GM12878 (cell line): ENCODE data around the gene CKS2. TPM values are rescaled to one million over a fixed set of nuclear protein-coding genes. Genes with fewer than 3 reads are reported as not detected.
A peak's percentile ranks its signal among the peaks of the same experiment; 100 is the strongest.

ENCODE experiments used
- ESRRA ChIP-seq: IDR thresholded peaks from 2 replicates; pipeline ENCODE4 v1.6.1; 2012; ENCODE audit warnings: mild to moderate bottlenecking, low read length, improper control_type of control experiment
- JUNB ChIP-seq: IDR thresholded peaks from 2 replicates; pipeline ENCODE4 v1.6.1; 2016; ENCODE audit warnings: antibody characterized with exemption, mild to moderate bottlenecking
- KAT2A ChIP-seq: conservative IDR thresholded peaks from 2 replicates; pipeline ENCODE4 v1.6.1; 2011; ENCODE audit warnings: low read depth, low read length; ENCODE audit not compliant: control insufficient read depth
- LARP7 ChIP-seq: fragments of 450-650 bp; IDR thresholded peaks from 2 replicates; pipeline ENCODE4 v1.6.1; 2017; ENCODE audit warnings: mild to moderate bottlenecking
- MYC ChIP-seq: IDR thresholded peaks from 2 replicates; pipeline ENCODE4 v1.6.1; 2011; ENCODE audit warnings: mild to moderate bottlenecking, low read length, moderate library complexity, inconsistent platforms; ENCODE audit not compliant: insufficient read depth, insufficient replicate concordance, insufficient read length, severe bottlenecking
- POLR2AphosphoS5 ChIP-seq: IDR thresholded peaks from 2 replicates; pipeline ENCODE4 v1.6.1; 2011; ENCODE audit warnings: mild to moderate bottlenecking, low read length, inconsistent platforms
- SIX5 ChIP-seq: IDR thresholded peaks from 2 replicates; pipeline ENCODE4 v1.6.1; 2011; ENCODE audit warnings: mild to moderate bottlenecking, low read depth, low read length, moderate library complexity; ENCODE audit not compliant: severe bottlenecking
- SMAD5 ChIP-seq: IDR thresholded peaks from 2 replicates; pipeline ENCODE4 v1.6.1; 2016; ENCODE audit warnings: antibody characterized with exemption, low read depth
- SPI1 ChIP-seq: IDR thresholded peaks from 2 replicates; pipeline ENCODE4 v1.6.1; 2011; ENCODE audit warnings: low read depth, mild to moderate bottlenecking, low read length, moderate library complexity, borderline replicate concordance; ENCODE audit not compliant: insufficient read depth
- SUPT20H ChIP-seq: IDR thresholded peaks from 2 replicates; pipeline ENCODE4 v1.6.1; 2011; ENCODE audit warnings: low read depth, mild to moderate bottlenecking, low read length, moderate library complexity, borderline replicate concordance; ENCODE audit not compliant: control insufficient read depth
- TAF1 ChIP-seq: IDR thresholded peaks from 2 replicates; pipeline ENCODE4 v1.6.1; 2011; ENCODE audit warnings: mild to moderate bottlenecking, low read depth, low read length, borderline replicate concordance
- TARDBP ChIP-seq: IDR thresholded peaks from 2 replicates; pipeline ENCODE4 v1.6.1; 2016; ENCODE audit warnings: borderline replicate concordance
- TBL1XR1 ChIP-seq: IDR thresholded peaks from 2 replicates; pipeline ENCODE4 v1.6.1; 2012; ENCODE audit warnings: low read depth, low read length, improper control_type of control experiment
- ZNF24 ChIP-seq: fragments of 450-650 bp; IDR thresholded peaks from 2 replicates; pipeline ENCODE4 v1.6.1; 2017; ENCODE audit warnings: antibody characterized with exemption, mild to moderate bottlenecking
- polyA plus RNA-seq, 11 experiments: library from polyadenylated mRNA; depleted of rRNA in 4 of 11; unstranded in 6 of 11; stranded (reverse) in 5 of 11; fragments of >200 nt; fragmentation: Nextera tagmentation in 4 of 11; fragmentation: Illumina TruSeq in 1 of 11; extraction: Ambion mirVana in 4 of 11; extraction: Trizol in 1 of 11; gene quantifications; 1 replicate in 1 of 11; 2 replicates in 10 of 11; pipeline versions ENCODE4 v1.2.1 to v1.2.3, GENCODE V29; 2011 to 2016; ENCODE audit warnings: inconsistent platforms in 2 of 11, missing spikeins in 2 of 11, low read depth in 1 of 11
- total RNA-seq, 4 experiments: library from RNA; depleted of rRNA in 3 of 4; stranded (reverse); fragments of >200 nt in 3 of 4; fragmentation: Illumina TruSeq in 1 of 4; extraction: Trizol in 1 of 4; gene quantifications; 2 replicates each; pipeline versions ENCODE4 v1.2.1 to v1.2.3, GENCODE V29; 2013 to 2021
- TF ChIP-seq, protein P1 (sequence below): fragments of 450-650 bp; IDR thresholded peaks from 2 replicates; pipeline ENCODE4 v1.6.1; 2017; ENCODE audit warnings: mild to moderate bottlenecking
- TF ChIP-seq, protein P2 (sequence below): fragments of 150-350 bp; IDR thresholded peaks from 2 replicates; pipeline ENCODE4 v1.6.1; 2014; ENCODE audit warnings: mild to moderate bottlenecking, low read depth, low read length
- TF ChIP-seq, protein P3 (sequence below): fragments of 450-650 bp; IDR thresholded peaks from 2 replicates; pipeline ENCODE4 v1.6.1; 2017; ENCODE audit warnings: mild to moderate bottlenecking, moderate library complexity
- TF ChIP-seq, protein P4 (sequence below): fragments of 450-650 bp; IDR thresholded peaks from 2 replicates; pipeline ENCODE4 v1.6.1; 2018; ENCODE audit warnings: borderline replicate concordance, mild to moderate bottlenecking; ENCODE audit not compliant: partially characterized antibody

The CKS2 gene
- total and polyA plus RNA-seq, 10 of the 15 experiments (the other 5 are each of a cell fraction or from before 2014, with no cell fraction given) = 172 to 1,251 (median 503) TPM

DNA sequence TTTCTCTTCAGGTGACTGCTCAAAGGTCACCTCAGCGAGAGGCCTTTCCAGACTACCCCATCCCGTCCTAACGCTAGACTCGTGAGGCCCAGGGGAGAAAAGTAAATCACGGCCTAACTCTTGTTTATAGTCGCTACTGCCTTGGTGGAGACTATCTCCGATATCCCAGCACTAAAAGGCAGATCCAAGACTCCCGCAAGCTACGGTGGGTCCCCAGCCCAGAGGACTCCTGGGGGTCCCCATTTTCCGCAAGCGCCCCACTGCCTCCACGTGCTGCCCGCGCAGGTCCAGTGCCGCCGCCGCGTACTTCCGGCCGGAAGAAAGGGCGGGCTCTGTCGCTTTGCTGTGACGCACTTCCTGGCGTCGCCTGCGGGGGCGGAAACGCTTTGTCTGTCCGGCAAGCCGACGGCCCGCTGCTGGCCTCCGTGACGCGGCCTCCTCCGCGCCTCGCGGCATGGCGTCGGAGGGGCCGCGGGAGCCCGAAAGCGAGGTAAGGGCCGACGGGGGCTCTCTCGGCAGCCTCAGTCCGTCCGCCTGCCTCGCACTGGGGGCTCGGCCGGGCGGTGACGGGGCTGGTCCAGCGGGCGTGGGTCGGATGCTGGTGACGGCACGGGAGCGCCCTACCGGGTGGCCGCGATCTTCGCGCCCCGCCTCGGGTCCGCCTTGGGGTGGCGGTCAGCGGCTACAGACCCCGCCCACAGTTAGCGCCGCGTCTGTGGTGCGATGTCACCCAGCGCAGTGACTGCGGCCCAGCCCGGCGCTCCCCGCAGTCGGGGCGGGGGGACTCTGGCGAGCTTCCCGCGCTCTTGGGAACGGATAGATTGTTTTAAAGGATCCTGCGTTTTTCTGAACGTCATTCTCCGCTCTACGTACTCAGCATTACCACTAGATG, 7.4 kb downstream of the CKS2 start, which contains the start of gene SECISBP2 (continued):
- TF ChIP-seq, protein P1, sequence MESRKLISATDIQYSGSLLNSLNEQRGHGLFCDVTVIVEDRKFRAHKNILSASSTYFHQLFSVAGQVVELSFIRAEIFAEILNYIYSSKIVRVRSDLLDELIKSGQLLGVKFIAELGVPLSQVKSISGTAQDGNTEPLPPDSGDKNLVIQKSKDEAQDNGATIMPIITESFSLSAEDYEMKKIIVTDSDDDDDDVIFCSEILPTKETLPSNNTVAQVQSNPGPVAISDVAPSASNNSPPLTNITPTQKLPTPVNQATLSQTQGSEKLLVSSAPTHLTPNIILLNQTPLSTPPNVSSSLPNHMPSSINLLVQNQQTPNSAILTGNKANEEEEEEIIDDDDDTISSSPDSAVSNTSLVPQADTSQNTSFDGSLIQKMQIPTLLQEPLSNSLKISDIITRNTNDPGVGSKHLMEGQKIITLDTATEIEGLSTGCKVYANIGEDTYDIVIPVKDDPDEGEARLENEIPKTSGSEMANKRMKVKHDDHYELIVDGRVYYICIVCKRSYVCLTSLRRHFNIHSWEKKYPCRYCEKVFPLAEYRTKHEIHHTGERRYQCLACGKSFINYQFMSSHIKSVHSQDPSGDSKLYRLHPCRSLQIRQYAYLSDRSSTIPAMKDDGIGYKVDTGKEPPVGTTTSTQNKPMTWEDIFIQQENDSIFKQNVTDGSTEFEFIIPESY = peak; percentile 31; the same call in 1 of the 2 replicates
- TF ChIP-seq SMAD5 (peak; percentile 16; the same call in 1 of the 2 replicates), SIX5 (peak; percentile 70), SUPT20H (no peak), POLR2AphosphoS5 (peak; percentile 96), ZNF24 (no peak), JUNB (no peak), ESRRA (peak; percentile 33; the same call in 1 of the 2 replicates), TAF1 (peak; percentile 90), TBL1XR1 (peak; percentile 28; the same call in 1 of the 2 replicates), LARP7 (peak; percentile 98), TARDBP (peak; percentile 87; the same call in 1 of the 2 replicates), KAT2A (no peak), MYC (peak; percentile 100), SPI1 (no peak)
- TF ChIP-seq, protein P2, sequence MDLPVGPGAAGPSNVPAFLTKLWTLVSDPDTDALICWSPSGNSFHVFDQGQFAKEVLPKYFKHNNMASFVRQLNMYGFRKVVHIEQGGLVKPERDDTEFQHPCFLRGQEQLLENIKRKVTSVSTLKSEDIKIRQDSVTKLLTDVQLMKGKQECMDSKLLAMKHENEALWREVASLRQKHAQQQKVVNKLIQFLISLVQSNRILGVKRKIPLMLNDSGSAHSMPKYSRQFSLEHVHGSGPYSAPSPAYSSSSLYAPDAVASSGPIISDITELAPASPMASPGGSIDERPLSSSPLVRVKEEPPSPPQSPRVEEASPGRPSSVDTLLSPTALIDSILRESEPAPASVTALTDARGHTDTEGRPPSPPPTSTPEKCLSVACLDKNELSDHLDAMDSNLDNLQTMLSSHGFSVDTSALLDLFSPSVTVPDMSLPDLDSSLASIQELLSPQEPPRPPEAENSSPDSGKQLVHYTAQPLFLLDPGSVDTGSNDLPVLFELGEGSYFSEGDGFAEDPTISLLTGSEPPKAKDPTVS = 0 out of 2 replicates have a peak, but pooled peaks have one; percentile 14
- TF ChIP-seq, protein P3, sequence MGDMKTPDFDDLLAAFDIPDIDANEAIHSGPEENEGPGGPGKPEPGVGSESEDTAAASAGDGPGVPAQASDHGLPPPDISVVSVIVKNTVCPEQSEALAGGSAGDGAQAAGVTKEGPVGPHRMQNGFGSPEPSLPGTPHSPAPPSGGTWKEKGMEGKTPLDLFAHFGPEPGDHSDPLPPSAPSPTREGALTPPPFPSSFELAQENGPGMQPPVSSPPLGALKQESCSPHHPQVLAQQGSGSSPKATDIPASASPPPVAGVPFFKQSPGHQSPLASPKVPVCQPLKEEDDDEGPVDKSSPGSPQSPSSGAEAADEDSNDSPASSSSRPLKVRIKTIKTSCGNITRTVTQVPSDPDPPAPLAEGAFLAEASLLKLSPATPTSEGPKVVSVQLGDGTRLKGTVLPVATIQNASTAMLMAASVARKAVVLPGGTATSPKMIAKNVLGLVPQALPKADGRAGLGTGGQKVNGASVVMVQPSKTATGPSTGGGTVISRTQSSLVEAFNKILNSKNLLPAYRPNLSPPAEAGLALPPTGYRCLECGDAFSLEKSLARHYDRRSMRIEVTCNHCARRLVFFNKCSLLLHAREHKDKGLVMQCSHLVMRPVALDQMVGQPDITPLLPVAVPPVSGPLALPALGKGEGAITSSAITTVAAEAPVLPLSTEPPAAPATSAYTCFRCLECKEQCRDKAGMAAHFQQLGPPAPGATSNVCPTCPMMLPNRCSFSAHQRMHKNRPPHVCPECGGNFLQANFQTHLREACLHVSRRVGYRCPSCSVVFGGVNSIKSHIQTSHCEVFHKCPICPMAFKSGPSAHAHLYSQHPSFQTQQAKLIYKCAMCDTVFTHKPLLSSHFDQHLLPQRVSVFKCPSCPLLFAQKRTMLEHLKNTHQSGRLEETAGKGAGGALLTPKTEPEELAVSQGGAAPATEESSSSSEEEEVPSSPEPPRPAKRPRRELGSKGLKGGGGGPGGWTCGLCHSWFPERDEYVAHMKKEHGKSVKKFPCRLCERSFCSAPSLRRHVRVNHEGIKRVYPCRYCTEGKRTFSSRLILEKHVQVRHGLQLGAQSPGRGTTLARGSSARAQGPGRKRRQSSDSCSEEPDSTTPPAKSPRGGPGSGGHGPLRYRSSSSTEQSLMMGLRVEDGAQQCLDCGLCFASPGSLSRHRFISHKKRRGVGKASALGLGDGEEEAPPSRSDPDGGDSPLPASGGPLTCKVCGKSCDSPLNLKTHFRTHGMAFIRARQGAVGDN = peak; percentile 88; the same call in 1 of the 2 replicates
- TF ChIP-seq, protein P4, sequence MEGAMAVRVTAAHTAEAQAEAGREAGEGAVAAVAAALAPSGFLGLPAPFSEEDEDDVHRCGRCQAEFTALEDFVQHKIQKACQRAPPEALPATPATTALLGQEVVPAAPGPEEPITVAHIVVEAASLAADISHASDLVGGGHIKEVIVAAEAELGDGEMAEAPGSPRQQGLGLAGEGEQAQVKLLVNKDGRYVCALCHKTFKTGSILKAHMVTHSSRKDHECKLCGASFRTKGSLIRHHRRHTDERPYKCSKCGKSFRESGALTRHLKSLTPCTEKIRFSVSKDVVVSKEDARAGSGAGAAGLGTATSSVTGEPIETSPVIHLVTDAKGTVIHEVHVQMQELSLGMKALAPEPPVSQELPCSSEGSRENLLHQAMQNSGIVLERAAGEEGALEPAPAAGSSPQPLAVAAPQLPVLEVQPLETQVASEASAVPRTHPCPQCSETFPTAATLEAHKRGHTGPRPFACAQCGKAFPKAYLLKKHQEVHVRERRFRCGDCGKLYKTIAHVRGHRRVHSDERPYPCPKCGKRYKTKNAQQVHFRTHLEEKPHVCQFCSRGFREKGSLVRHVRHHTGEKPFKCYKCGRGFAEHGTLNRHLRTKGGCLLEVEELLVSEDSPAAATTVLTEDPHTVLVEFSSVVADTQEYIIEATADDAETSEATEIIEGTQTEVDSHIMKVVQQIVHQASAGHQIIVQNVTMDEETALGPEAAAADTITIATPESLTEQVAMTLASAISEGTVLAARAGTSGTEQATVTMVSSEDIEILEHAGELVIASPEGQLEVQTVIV = peak; percentile 83
